ENCODE results near the gene CRELD2. TPM values are rescaled to one million over a fixed set of nuclear protein-coding genes. Genes with fewer than 3 reads are reported as not detected.

Gene CRELD2
- total and polyA plus RNA-seq, 2 of the 13 experiments (the other 11 are each of a cell fraction or from before 2014, with no cell fraction given): 17.2 to 44.7 TPM

- no peak for TF ChIP-seq SALL2 (CRISPR knock-in tag; IDR thresholded peaks at IDR 0.05)
These were observed 41.3 kb downstream of the CRELD2 start (continued) for GRCh38 chr22:49959782-49960158.

- BruUV-seq (replicated peaks): no TSS peak
- DNase-seq (ENCODE audit: low spot score): peak; percentile 94
- no peak within 1 kb of the TSS for H2AFZ ChIP-seq (ENCODE audit: low read length)
- intact Hi-C loops (cut with micrococcal nuclease; ENCODE audit: unreplicated experiment) (no loop called here), in situ Hi-C loops (cut with HindIII; ENCODE audit: extremely low pct_ligation_motif_present, low pct_unique_long_range_greater_than_20kb) (no loop called here)
- peak within 1 kb of the TSS; percentile 99 for H3K4me2 ChIP-seq (ENCODE audit: low read depth, low read length)
- peak within 1 kb of the TSS; percentile 93 for H3K9ac ChIP-seq (ENCODE audit: insufficient read depth, low read depth, low read length)
- no peaks in the 10 kb centered on the region for H3K9me3 ChIP-seq (ENCODE audit: low read length)
- ATAC-seq: peak; percentile 67
- FAIRE-seq: peak; percentile 61
- H4K20me1 ChIP-seq (ENCODE audit: insufficient read depth, low read length): peaks cover 37% of the 10 kb centered on the region
- ChIA-PET CTCF (ENCODE audit: low intra/inter-chr PET ratio, low total read pairs) (interaction anchor here (1.9 kb wide), 1 partner anchor 29 kb away, joined by 4 read pairs; no protein-coding TSS in a partner anchor), POLR2A (interaction anchor here (2.3 to 18.6 kb wide), 5 partner anchors 4 to 30 kb away, joined by 22 to 722 read pairs (median 72); partner anchors contain the start of gene PIM3)
- H3K27me3 ChIP-seq (ENCODE audit: control insufficient read depth in 1 of 2, insufficient read depth in 2 of 2, low read length in 2 of 2): no peaks in the 10 kb centered on the region; a peak in 1 of 5 replicates
- peaks cover 9 to 23% of the 10 kb centered on the region in 2 experiments for H3K36me3 ChIP-seq (replicated peaks in 1 of 2; ENCODE audit: control insufficient read depth in 1 of 2, insufficient read depth in 2 of 2, low read length in 2 of 2)
- WGBS (ENCODE audit: low lambda C conversion rate): under 1% methylated on average over 17 of the region's 137 CpGs
- peak within 1 kb of the TSS; percentile 97 to 99 (median 97) for H3K4me3 ChIP-seq (replicated peaks in 1 of 3; ENCODE audit: insufficient read depth in 1 of 3, low read depth in 2 of 3, low read length in 3 of 3)
- peaks cover 75% of the 10 kb centered on the region for H3K4me1 ChIP-seq (ENCODE audit: insufficient read depth, low read length)
- peak within 1 kb of the TSS; percentile 87 for H3K27ac ChIP-seq (ENCODE audit: extremely low read length, insufficient read depth, low read length)
- peaks cover 36% of the 10 kb centered on the region for H3K79me2 ChIP-seq (ENCODE audit: insufficient read depth, low read length)
- TF ChIP-seq GPN1 (CRISPR knock-in tag; IDR thresholded peaks at IDR 0.05; ENCODE audit: borderline replicate concordance) (no peak), ZNF672 (CRISPR knock-in tag; IDR thresholded peaks at IDR 0.05) (no peak), ZKSCAN8 (CRISPR knock-in tag; IDR thresholded peaks at IDR 0.05; ENCODE audit: borderline replicate concordance) (0 out of 2 replicates have a peak, but pooled peaks have one; percentile 18), HOXA3 (CRISPR knock-in tag; IDR thresholded peaks at IDR 0.05) (peak; percentile 52), PRDM4 (CRISPR knock-in tag; IDR thresholded peaks at IDR 0.05; ENCODE audit: borderline replicate concordance) (no peak), CBX5 (CRISPR knock-in tag; IDR thresholded peaks at IDR 0.05; ENCODE audit: borderline replicate concordance) (no peak), HDAC6 (IDR thresholded peaks at IDR 0.05; ENCODE audit: low read depth, low read length) (no peak), ZNF138 (CRISPR knock-in tag; IDR thresholded peaks at IDR 0.05; ENCODE audit: low read depth) (no peak), RXRB (CRISPR knock-in tag; IDR thresholded peaks at IDR 0.05; ENCODE audit: borderline replicate concordance) (peak; percentile 70; the same call in 1 of the 2 replicates), ZBTB38 (CRISPR knock-in tag; IDR thresholded peaks at IDR 0.05) (peak; percentile 81; the same call in 1 of the 2 replicates), POGZ (CRISPR knock-in tag; IDR thresholded peaks at IDR 0.05) (no peak; the same call in 1 of the 2 replicates), ZNF878 (CRISPR knock-in tag; IDR thresholded peaks at IDR 0.05) (peak; percentile 80; the same call in 1 of the 2 replicates), TFDP1 (CRISPR knock-in tag; IDR thresholded peaks at IDR 0.05; ENCODE audit: borderline replicate concordance) (peak; percentile 86), PCBP2 (optimal IDR thresholded peaks at IDR 0.05; ENCODE audit: low read depth, low read length, poor library complexity, severe bottlenecking) (no peak), LBX2 (CRISPR knock-in tag; IDR thresholded peaks at IDR 0.05; ENCODE audit: borderline replicate concordance) (peak; percentile 34; the same call in 1 of the 2 replicates), ZNF776 (CRISPR knock-in tag; IDR thresholded peaks at IDR 0.05) (peak; percentile 74)
These were observed 41.9 kb downstream of the CRELD2 start, which contains the start of gene PIM3 for GRCh38 chr22:49960159-49961004. PIM3 (plus strand) TSS chr22:49960772; CDS start chr22:49960948, 176 bp downstream.

Measured in HepG2 (cell line).